Erythroblast (primary cell): ENCODE data around the gene VRK2.

Experiments
- GATA1 ChIP-seq: IDR thresholded peaks from 2 replicates; pipeline ENCODE4 v1.6.1; 2011; ENCODE audit warnings: low read depth, mild to moderate bottlenecking, control low read depth, low read length, moderate library complexity
- POLR2A ChIP-seq: IDR thresholded peaks from 2 replicates; pipeline ENCODE4 v1.6.1; 2011; ENCODE audit warnings: mild to moderate bottlenecking, low read length

GRCh38 chr2:58186501-58186900 is 139.9 kb downstream of the VRK2 start:
- TF ChIP-seq POLR2A: no peak
- no peak for TF ChIP-seq GATA1
